Left kidney (tissue), 1 donor: Measurements from ENCODE around the gene CCDC80. TPM values are rescaled to one million over a fixed set of nuclear protein-coding genes. Genes with fewer than 3 reads are reported as not detected.

Experiments
- polyA plus RNA-seq: library from polyadenylated mRNA; unstranded; fragments of 120-200 nt; gene quantifications from one replicate; pipeline ENCODE4 v1.2.1, GENCODE V29; 2013; ENCODE audit not compliant: insufficient read length

Gene CCDC80
- polyA plus RNA-seq, 1 donor: 97.9 TPM

Other genes with a start within 250 kb of the CCDC80 start
- gene BTLA, start 141.7 kb downstream of the CCDC80 start, polyA plus RNA-seq: 0.83 TPM
- gene ATG3, start 79.2 kb downstream of the CCDC80 start, polyA plus RNA-seq: 47.3 TPM
- gene SLC35A5, start 79.1 kb downstream of the CCDC80 start, polyA plus RNA-seq: 78.2 TPM
- not detected for gene CD200R1L, start 205.7 kb upstream of the CCDC80 start, polyA plus RNA-seq